Vagina (tissue), 2 donors: ENCODE measurements around the gene TOMT. TPM values are rescaled to one million over a fixed set of nuclear protein-coding genes. Genes with fewer than 3 reads are reported as not detected.
A peak's percentile ranks its signal among the peaks of the same experiment; 100 is the strongest.

ENCODE experiments used
- DNase-seq, 2 donors: peaks; one replicate each; pipeline ENCODE4 v3.0.0-alpha.2; 2017; ENCODE audit errors: extremely low spot score in 2 of 2
- H3K27ac ChIP-seq: fragments of 200-600 bp; sonication (generic); one replicate; pipeline ENCODE4 v1.5.1; 2019
- H3K27me3 ChIP-seq: fragments of 200-600 bp; sonication (generic); one replicate; pipeline ENCODE4 v1.5.1; 2019
- H3K36me3 ChIP-seq, 2 donors: fragments of 200-600 bp; sonication (generic); one replicate each; pipeline ENCODE4 v1.5.1; 2017 to 2019
- H3K4me1 ChIP-seq: fragments of 200-600 bp; sonication (generic); one replicate; pipeline ENCODE4 v1.5.1; 2019
- H3K4me3 ChIP-seq, 2 donors: fragments of 200-600 bp; sonication (generic); 1 replicate in 1 of 2; 2 replicates in 1 of 2; pipeline ENCODE4 v1.5.1; 2016 to 2019
- H3K9me3 ChIP-seq: fragments of 200-600 bp; sonication (generic); one replicate; pipeline ENCODE4 v1.5.1; 2019
- CTCF ChIP-seq, 3 experiments: fragments of 450-650 bp in 2 of 3; fragments of 200-600 bp in 1 of 3; sonication (generic) in 1 of 3; IDR thresholded peaks; one replicate each; pipeline ENCODE4 v1.5.1; 2017 to 2019; ENCODE audit warnings: antibody characterized with exemption in 3 of 3, mild to moderate bottlenecking in 2 of 3, moderate library complexity in 2 of 3
- POLR2A ChIP-seq, 2 donors: fragments of 450-650 bp; IDR thresholded peaks; one replicate each; pipeline ENCODE4 v1.6.1; 2017; ENCODE audit warnings: antibody characterized with exemption in 2 of 2, mild to moderate bottlenecking in 2 of 2, moderate library complexity in 2 of 2
- POLR2AphosphoS5 ChIP-seq, 2 donors: sonication (generic); formaldehyde crosslinking; IDR thresholded peaks; one replicate each; pipeline ENCODE4 v1.9.0; 2017; ENCODE audit warnings: antibody characterized with exemption in 2 of 2, mild to moderate bottlenecking in 2 of 2, low read depth in 1 of 2; ENCODE audit not compliant: insufficient read depth in 1 of 2
- intact Hi-C: fragments of 100-400 bp; cut with DNase I; formaldehyde crosslinking; loops from one replicate; pipeline ENCODE4 v1.15.1; 2023
- total RNA-seq: library from RNA; depleted of rRNA; stranded (reverse); fragments of >200 nt; gene quantifications from one replicate; pipeline ENCODE4 v1.2.3, GENCODE V29; 2016

The TOMT gene
- not detected for total RNA-seq

- TF ChIP-seq POLR2AphosphoS5 (IDR thresholded peaks at IDR 0.05; ENCODE audit: insufficient read depth in 1 of 2, low read depth in 1 of 2), result no peak
- no peak for TF ChIP-seq CTCF (IDR thresholded peaks at IDR 0.05)
- TF ChIP-seq POLR2A (IDR thresholded peaks at IDR 0.05), result no peak
- no peak for DNase-seq
- no peak within 1 kb of the TSS for H3K4me3 ChIP-seq
- H3K4me1 ChIP-seq, result peaks cover 24% of the 10 kb centered on the region
- H3K36me3 ChIP-seq, result peaks cover 0 to 6% of the 10 kb centered on the region in 2 donors
- intact Hi-C loops, result no loop called here
- no peaks in the 10 kb centered on the region for H3K9me3 ChIP-seq
- H3K27ac ChIP-seq, result no peak within 1 kb of the TSS
- H3K27me3 ChIP-seq, result no peaks in the 10 kb centered on the region
Measured at GRCh38 chr11:72105888-72106287, at the start of gene TOMT. TOMT (plus strand) TSS chr11:72105924; CDS start chr11:72105952, 28 bp downstream.

GRCh38 chr11:72058416-72059034 is 47.2 kb upstream of the TOMT start:
- no peak overlapping the region for H3K27ac ChIP-seq

GRCh38 chr11:72061739-72062396 is 43.9 kb upstream of the TOMT start:
- Histone ChIP-seq H3K36me3 (no peaks in the 10 kb centered on the region), H3K9me3 (no peaks in the 10 kb centered on the region), H3K27ac (no peak overlapping the region), H3K4me3 (no peak overlapping the region), H3K4me1 (peaks cover 7% of the 10 kb centered on the region), H3K27me3 (no peaks in the 10 kb centered on the region)
- intact Hi-C loops, result no loop called here
- TF ChIP-seq CTCF (IDR thresholded peaks at IDR 0.05) (no peak), POLR2A (IDR thresholded peaks at IDR 0.05) (no peak), POLR2AphosphoS5 (IDR thresholded peaks at IDR 0.05; ENCODE audit: insufficient read depth in 1 of 2, low read depth in 1 of 2) (no peak)
- no peak for DNase-seq

More at GRCh38 chr11:72058416-72059034, 47.2 kb upstream of the TOMT start:
- no peak for TF ChIP-seq POLR2A (IDR thresholded peaks at IDR 0.05)
- no peak for TF ChIP-seq CTCF (IDR thresholded peaks at IDR 0.05)
- TF ChIP-seq POLR2AphosphoS5 (IDR thresholded peaks at IDR 0.05; ENCODE audit: insufficient read depth in 1 of 2, low read depth in 1 of 2), result no peak
- intact Hi-C loops, result no loop called here
- Histone ChIP-seq H3K36me3 (no peaks in the 10 kb centered on the region), H3K4me3 (no peak overlapping the region), H3K4me1 (no peaks in the 10 kb centered on the region), H3K9me3 (no peaks in the 10 kb centered on the region), H3K27me3 (no peaks in the 10 kb centered on the region)
- DNase-seq, result no peak

- Histone ChIP-seq H3K4me3 (no peak overlapping the region), H3K27ac (peak overlapping the region; percentile 33), H3K4me1 (peaks cover 47% of the 10 kb centered on the region), H3K36me3 (peaks cover 0 to 5% of the 10 kb centered on the region in 2 donors), H3K27me3 (no peaks in the 10 kb centered on the region), H3K9me3 (no peaks in the 10 kb centered on the region)
- TF ChIP-seq POLR2A (IDR thresholded peaks at IDR 0.05), result no peak
- TF ChIP-seq CTCF (IDR thresholded peaks at IDR 0.05), result no peak
- TF ChIP-seq POLR2AphosphoS5 (IDR thresholded peaks at IDR 0.05; ENCODE audit: insufficient read depth in 1 of 2, low read depth in 1 of 2), result no peak
- intact Hi-C loops, result no loop called here
- DNase-seq, result no peak
Measured at GRCh38 chr11:72066855-72067254, 38.9 kb upstream of the TOMT start.

- Histone ChIP-seq H3K4me3 (no peak overlapping the region), H3K9me3 (no peaks in the 10 kb centered on the region), H3K4me1 (peaks cover 47% of the 10 kb centered on the region), H3K27ac (peak overlapping the region; percentile 33), H3K36me3 (peaks cover 0 to 5% of the 10 kb centered on the region in 2 donors), H3K27me3 (no peaks in the 10 kb centered on the region)
- no peak for TF ChIP-seq POLR2A (IDR thresholded peaks at IDR 0.05)
- TF ChIP-seq CTCF (IDR thresholded peaks at IDR 0.05), result no peak
- no peak for TF ChIP-seq POLR2AphosphoS5 (IDR thresholded peaks at IDR 0.05; ENCODE audit: insufficient read depth in 1 of 2, low read depth in 1 of 2)
- intact Hi-C loops, result no loop called here
- no peak for DNase-seq
Measured at GRCh38 chr11:72067266-72067665, 38.5 kb upstream of the TOMT start.
